ENCODE data around the gene METAP1D. TPM values are rescaled to one million over a fixed set of nuclear protein-coding genes. Genes with fewer than 3 reads are reported as not detected.
"Not testable (repeated sequence)": the region's sequence is repeated elsewhere in the genome, so short reads cannot be mapped to it uniquely, and the experiment has no call there.

Gene METAP1D
- total RNA-seq, 1 donor from 2014 or later, result 6.7 TPM

- intact Hi-C loops (cut with DNase I), result no loop called here
- ATAC-seq (no peak), DNase-seq (ENCODE audit: missing footprints) (no peak)
Measured at GRCh38 chr2:171986778-171987177, 13.0 kb upstream of the METAP1D start.

GRCh38 chr2:171991027-171991426 is 8.7 kb upstream of the METAP1D start:
- ATAC-seq, result peak; percentile 63
- intact Hi-C loops (cut with DNase I), result no loop called here
- no peak for DNase-seq (ENCODE audit: missing footprints)

- intact Hi-C loops (cut with DNase I), result no loop called here
- ATAC-seq (no peak), DNase-seq (ENCODE audit: missing footprints) (no peak)
Measured at GRCh38 chr2:171995586-171995985, 4.2 kb upstream of the METAP1D start.

- no peak for ATAC-seq
- intact Hi-C loops (cut with DNase I), result no loop called here
- DNase-seq (ENCODE audit: missing footprints), result no peak
Measured at GRCh38 chr2:171996021-171996420, 3.7 kb upstream of the METAP1D start.

- ATAC-seq; DNase-seq (ENCODE audit: missing footprints); intact Hi-C loops (cut with DNase I): not testable (repeated sequence)
Measured at GRCh38 chr2:171997031-171997430, 2.7 kb upstream of the METAP1D start.

- intact Hi-C loops (cut with DNase I), result no loop called here
- no peak for ATAC-seq
- DNase-seq (ENCODE audit: missing footprints), result no peak
Measured at GRCh38 chr2:171999161-171999560, 592 bp upstream of the METAP1D start.

- ATAC-seq (no peak), DNase-seq (ENCODE audit: missing footprints) (no peak)
- intact Hi-C loops (cut with DNase I), result no loop called here
Measured at GRCh38 chr2:172000696-172001361, 1.1 kb downstream of the METAP1D start.

- ATAC-seq, result no peak
- intact Hi-C loops (cut with DNase I), result no loop called here
- no peak for DNase-seq (ENCODE audit: missing footprints)
Measured at GRCh38 chr2:172007372-172007771, 7.6 kb downstream of the METAP1D start.

- no peak for ATAC-seq
- no peak for DNase-seq (ENCODE audit: missing footprints)
- intact Hi-C loops (cut with DNase I), result no loop called here
Measured at GRCh38 chr2:172009823-172010222, 10.1 kb downstream of the METAP1D start.

- ATAC-seq, result no peak
- DNase-seq (ENCODE audit: missing footprints), result no peak
- intact Hi-C loops (cut with DNase I), result no loop called here
Measured at GRCh38 chr2:172011812-172012575, 12.2 kb downstream of the METAP1D start.

GRCh38 chr2:172012677-172013391 is 13.1 kb downstream of the METAP1D start:
- DNase-seq (ENCODE audit: missing footprints), result no peak
- intact Hi-C loops (cut with DNase I), result no loop called here
- ATAC-seq, result no peak

GRCh38 chr2:172013396-172013795 is 13.6 kb downstream of the METAP1D start:
- ATAC-seq (no peak), DNase-seq (ENCODE audit: missing footprints) (no peak)
- intact Hi-C loops (cut with DNase I), result no loop called here

- DNase-seq (ENCODE audit: missing footprints) (no peak), ATAC-seq (no peak)
- intact Hi-C loops (cut with DNase I), result no loop called here
Measured at GRCh38 chr2:172021074-172021931, 21.6 kb downstream of the METAP1D start.

GRCh38 chr2:172021955-172022354 is 22.2 kb downstream of the METAP1D start:
- intact Hi-C loops (cut with DNase I), result no loop called here
- ATAC-seq (no peak), DNase-seq (ENCODE audit: missing footprints) (no peak)

GRCh38 chr2:172031536-172031935 is 31.8 kb downstream of the METAP1D start:
- intact Hi-C loops (cut with DNase I), result no loop called here
- DNase-seq (ENCODE audit: missing footprints) (no peak), ATAC-seq (no peak)

GRCh38 chr2:172038121-172038520 is 38.4 kb downstream of the METAP1D start:
- no peak for ATAC-seq

GRCh38 chr2:172038604-172039003 is 38.9 kb downstream of the METAP1D start:
- ATAC-seq (no peak), DNase-seq (ENCODE audit: missing footprints) (no peak)
- intact Hi-C loops (cut with DNase I), result no loop called here

More at GRCh38 chr2:172038121-172038520, 38.4 kb downstream of the METAP1D start:
- intact Hi-C loops (cut with DNase I), result no loop called here
- no peak for DNase-seq (ENCODE audit: missing footprints)

- ATAC-seq, result no peak
- intact Hi-C loops (cut with DNase I), result no loop called here
- no peak for DNase-seq (ENCODE audit: missing footprints)
Measured at GRCh38 chr2:172039011-172039704, 39.4 kb downstream of the METAP1D start.
